Left colon (tissue), 2 donors: ENCODE data around the gene SLC13A5. TPM values are rescaled to one million over a fixed set of nuclear protein-coding genes. Genes with fewer than 3 reads are reported as not detected.
"Not testable (repeated sequence)": the region's sequence is repeated elsewhere in the genome, so short reads cannot be mapped to it uniquely, and the experiment has no call there.

Experiments
- ATAC-seq: fragments of 200-7000 bp; cut with Tn5 transposase; one replicate; pipeline ENCODE4 v1.9.1; 2020; ENCODE audit warnings: mild to moderate bottlenecking, moderate library complexity
- DNase-seq, 2 donors: peaks; one replicate each; pipeline ENCODE4 v3.0.0-alpha.2; 2020
- intact Hi-C, 2 donors: fragments of 100-400 bp; cut with DNase I in 1 of 2; cut with micrococcal nuclease in 1 of 2; formaldehyde crosslinking; loops; one replicate each; pipeline versions ENCODE4 v1.11.2 to v1.14.0; 2022; cut with DNase I, micrococcal nuclease
- long read RNA-seq: library from polyadenylated mRNA; unstranded; transcript quantifications from one replicate; pipeline ENCODE4 v2.0.0, GENCODE V29; 2021
- total RNA-seq, 2 donors: library from RNA; stranded (reverse); fragmentation: NEBNext Ultra II Directional; extraction: Animal tissue kit (Norgen Biotek cat#: 25700); gene quantifications; one replicate each; pipeline ENCODE4 v1.2.1, GENCODE V29; 2021
- donor health status: DM: no; HTN: no; CAD: no.
- donor health status: DM: yes; HTN: yes; CAD: no.

SLC13A5 gene
- not detected for total RNA-seq
- long read RNA-seq, result 0 reads

- DNase-seq, result no peak
- intact Hi-C loops, result no loop called here
- no peak for ATAC-seq
These were observed at the start of gene SLC13A5 for GRCh38 chr17:6713130-6713917. TSS of gene SLC13A5 (minus strand) at chr17:6713369. CDS start at chr17:6713333, 36 bp downstream.

GRCh38 chr17:6761779-6762178 is 48.6 kb upstream of the SLC13A5 start:
- intact Hi-C loops, result loop anchor here in 1 of 2 donors (10.0 kb wide), 1 partner anchor 57 kb away; no protein-coding TSS in a partner anchor
- ATAC-seq (no peak), DNase-seq (no peak)

- no peak for ATAC-seq
These were observed 44.6 kb upstream of the SLC13A5 start for GRCh38 chr17:6757747-6758146.

GRCh38 chr17:6756425-6757031 is 43.4 kb upstream of the SLC13A5 start:
- ATAC-seq (no peak), DNase-seq (no peak)
- intact Hi-C loops, result no loop called here

More at GRCh38 chr17:6757747-6758146, 44.6 kb upstream of the SLC13A5 start:
- DNase-seq, result no peak
- intact Hi-C loops, result no loop called here

GRCh38 chr17:6755731-6756184 is 42.6 kb upstream of the SLC13A5 start, which contains the start of gene XAF1:
TSS of gene XAF1 (plus strand) at chr17:6756046. CDS start at chr17:6756079, 33 bp downstream.
- peak; percentile 50 to 56 for DNase-seq
- peak; percentile 87 for ATAC-seq
- intact Hi-C loops, result no loop called here

- DNase-seq, result peak in 1 of 2 donors; percentile 20
- ATAC-seq, result peak; percentile 12
- intact Hi-C loops, result no loop called here
These were observed 42.1 kb upstream of the SLC13A5 start for GRCh38 chr17:6755281-6755680.

- no peak for ATAC-seq
- intact Hi-C loops, result no loop called here
- DNase-seq, result no peak
These were observed 40.4 kb upstream of the SLC13A5 start for GRCh38 chr17:6753546-6753945.

GRCh38 chr17:6753006-6753445 is 39.9 kb upstream of the SLC13A5 start:
- intact Hi-C loops, result no loop called here
- ATAC-seq, result no peak
- DNase-seq, result peak; percentile 24 to 43

GRCh38 chr17:6752068-6752909 is 39.1 kb upstream of the SLC13A5 start:
- no peak for ATAC-seq
- peak in 1 of 2 donors; percentile 34 for DNase-seq
- intact Hi-C loops, result no loop called here

GRCh38 chr17:6749519-6749918 is 36.4 kb upstream of the SLC13A5 start:
- ATAC-seq, result no peak
- intact Hi-C loops, result no loop called here
- DNase-seq, result no peak

GRCh38 chr17:6748617-6749016 is 35.4 kb upstream of the SLC13A5 start:
- DNase-seq (no peak), ATAC-seq (no peak)
- intact Hi-C loops, result no loop called here

- ATAC-seq, intact Hi-C loops, DNase-seq: not testable (repeated sequence)
These were observed 33.5 kb upstream of the SLC13A5 start for GRCh38 chr17:6746665-6747064.

- DNase-seq (no peak), ATAC-seq (no peak)
- intact Hi-C loops, result no loop called here
These were observed 16.4 kb upstream of the SLC13A5 start for GRCh38 chr17:6729531-6729930.

GRCh38 chr17:6724009-6724408 is 10.8 kb upstream of the SLC13A5 start:
- no peak for ATAC-seq
- intact Hi-C loops, result no loop called here

GRCh38 chr17:6721744-6722143 is 8.6 kb upstream of the SLC13A5 start:
- DNase-seq (no peak), ATAC-seq (no peak)
- intact Hi-C loops, result no loop called here

More at GRCh38 chr17:6724009-6724408, 10.8 kb upstream of the SLC13A5 start:
- no peak for DNase-seq

- intact Hi-C loops, result no loop called here
- no peak for DNase-seq
- ATAC-seq, result no peak
These were observed 3.6 kb upstream of the SLC13A5 start for GRCh38 chr17:6716736-6717135.

- intact Hi-C loops, result no loop called here
- ATAC-seq, result no peak
- DNase-seq, result no peak
These were observed 1.2 kb upstream of the SLC13A5 start for GRCh38 chr17:6714315-6714874.

- intact Hi-C loops, result no loop called here
- ATAC-seq, result no peak
- DNase-seq, result no peak
These were observed 726 bp upstream of the SLC13A5 start for GRCh38 chr17:6713918-6714271.

- intact Hi-C loops, result no loop called here
- DNase-seq (no peak), ATAC-seq (no peak)
These were observed 377 bp downstream of the SLC13A5 start for GRCh38 chr17:6712854-6713129.
